Measurements from ENCODE around the gene MIA2. TPM values are rescaled to one million over a fixed set of nuclear protein-coding genes. Genes with fewer than 3 reads are reported as not detected.

The MIA2 gene
- total RNA-seq, 6 experiments from 2014 or later: 58.7 to 90.8 (median 73.6) TPM

DNA sequence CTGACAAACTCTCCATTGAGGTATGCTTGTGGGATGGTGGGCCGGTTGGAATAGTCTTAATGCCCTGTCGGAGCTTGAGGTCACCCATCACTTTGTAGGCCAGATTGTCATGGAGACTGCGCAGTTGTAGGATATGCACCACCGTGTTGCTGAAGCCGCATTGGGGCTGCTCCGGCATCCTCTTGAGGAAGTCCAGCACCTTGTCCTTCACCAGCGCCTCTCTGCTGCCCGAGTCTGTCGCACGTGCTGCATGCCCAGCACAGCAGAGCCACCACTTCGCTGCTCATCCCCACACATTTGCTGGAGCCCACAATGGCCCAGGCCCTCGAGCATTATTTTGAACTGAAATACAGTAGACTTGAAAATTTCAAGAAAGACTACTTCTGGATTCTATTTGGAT is 136.7 kb downstream of the MIA2 start:
- H3K27me3 ChIP-seq: no peaks in the 10 kb centered on the region
- no peak for DNase-seq
- no peaks in the 10 kb centered on the region for H3K4me1 ChIP-seq
- no peak overlapping the region for H3K4me3 ChIP-seq
- no peak for TF ChIP-seq POLR2A (IDR thresholded peaks at IDR 0.05)
- TF ChIP-seq, protein P1, sequence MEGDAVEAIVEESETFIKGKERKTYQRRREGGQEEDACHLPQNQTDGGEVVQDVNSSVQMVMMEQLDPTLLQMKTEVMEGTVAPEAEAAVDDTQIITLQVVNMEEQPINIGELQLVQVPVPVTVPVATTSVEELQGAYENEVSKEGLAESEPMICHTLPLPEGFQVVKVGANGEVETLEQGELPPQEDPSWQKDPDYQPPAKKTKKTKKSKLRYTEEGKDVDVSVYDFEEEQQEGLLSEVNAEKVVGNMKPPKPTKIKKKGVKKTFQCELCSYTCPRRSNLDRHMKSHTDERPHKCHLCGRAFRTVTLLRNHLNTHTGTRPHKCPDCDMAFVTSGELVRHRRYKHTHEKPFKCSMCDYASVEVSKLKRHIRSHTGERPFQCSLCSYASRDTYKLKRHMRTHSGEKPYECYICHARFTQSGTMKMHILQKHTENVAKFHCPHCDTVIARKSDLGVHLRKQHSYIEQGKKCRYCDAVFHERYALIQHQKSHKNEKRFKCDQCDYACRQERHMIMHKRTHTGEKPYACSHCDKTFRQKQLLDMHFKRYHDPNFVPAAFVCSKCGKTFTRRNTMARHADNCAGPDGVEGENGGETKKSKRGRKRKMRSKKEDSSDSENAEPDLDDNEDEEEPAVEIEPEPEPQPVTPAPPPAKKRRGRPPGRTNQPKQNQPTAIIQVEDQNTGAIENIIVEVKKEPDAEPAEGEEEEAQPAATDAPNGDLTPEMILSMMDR (IDR thresholded peaks at IDR 0.05): no peak
- H3K9me3 ChIP-seq: no peaks in the 10 kb centered on the region
- H3K27ac ChIP-seq: no peak overlapping the region
- H3K36me3 ChIP-seq: no peaks in the 10 kb centered on the region
- WGBS (ENCODE audit: insufficient coverage, low coverage, low lambda C conversion rate, missing lambda C conversion rate): 100% methylated on average over 3 of the region's 12 CpGs
- peak in 2 of 4 donors; percentile 10 for ATAC-seq
- intact Hi-C loops (cut with DNase I): no loop called here

DNA sequence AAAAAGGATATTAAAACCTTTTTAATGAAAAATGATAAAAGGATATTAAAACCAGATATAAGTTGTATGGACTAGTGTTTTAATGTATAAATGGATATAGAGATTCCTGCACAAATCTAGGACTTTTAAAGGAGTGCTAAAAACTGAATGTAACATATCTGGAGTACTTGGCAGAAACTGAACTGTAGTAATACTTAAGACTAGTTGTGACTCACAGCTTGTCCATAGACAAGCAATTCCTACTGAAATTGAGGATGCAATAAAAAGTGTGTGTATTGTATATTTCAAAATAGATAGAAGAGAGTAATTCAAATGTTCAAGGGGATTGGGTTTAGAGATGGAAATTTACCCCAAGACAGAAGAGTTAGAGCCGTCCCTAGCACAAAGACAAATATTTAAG is 138.9 kb downstream of the MIA2 start:
- no peak for ATAC-seq
- DNase-seq: no peak
- WGBS (ENCODE audit: insufficient coverage, low coverage, low lambda C conversion rate, missing lambda C conversion rate): 92% methylated on average over 1 of the region's 1 CpG
- Histone ChIP-seq H3K27ac (no peak overlapping the region), H3K4me3 (no peak overlapping the region), H3K27me3 (no peaks in the 10 kb centered on the region), H3K9me3 (no peaks in the 10 kb centered on the region), H3K4me1 (peaks cover 0 to 10% (median 0%) of the 10 kb centered on the region in 4 donors), H3K36me3 (no peaks in the 10 kb centered on the region)
- TF ChIP-seq, protein P1 (IDR thresholded peaks at IDR 0.05): no peak
- TF ChIP-seq POLR2A (IDR thresholded peaks at IDR 0.05): no peak
- intact Hi-C loops (cut with DNase I): no loop called here

DNA sequence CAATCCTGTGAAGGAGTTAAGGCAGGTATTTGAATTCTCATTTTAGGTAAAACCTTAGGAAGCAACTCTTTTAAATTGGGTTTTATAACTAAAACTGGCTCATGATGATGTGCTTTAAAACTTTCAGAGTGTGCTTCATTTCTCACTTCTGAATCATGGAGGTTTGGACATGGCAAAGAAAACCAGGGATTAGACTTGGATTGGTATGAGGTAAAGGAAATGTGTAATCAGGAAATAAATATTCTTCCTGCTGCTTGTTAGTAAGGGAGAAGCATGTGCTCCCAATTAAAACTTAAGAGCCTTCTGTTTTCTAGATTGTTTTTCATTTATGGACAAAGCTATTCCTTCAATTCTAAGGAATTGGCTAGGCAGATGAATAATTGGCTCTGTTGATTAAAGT is 141.1 kb downstream of the MIA2 start:
- ATAC-seq (peak in 1 of 4 donors; percentile 38), DNase-seq (no peak)
- Histone ChIP-seq H3K9me3 (no peaks in the 10 kb centered on the region), H3K27me3 (no peaks in the 10 kb centered on the region), H3K4me3 (no peak overlapping the region), H3K36me3 (no peaks in the 10 kb centered on the region), H3K27ac (no peak overlapping the region), H3K4me1 (peaks cover 0 to 13% (median 0%) of the 10 kb centered on the region in 4 donors)
- TF ChIP-seq, protein P1 (IDR thresholded peaks at IDR 0.05): no peak
- TF ChIP-seq POLR2A (IDR thresholded peaks at IDR 0.05): no peak
- intact Hi-C loops (cut with DNase I): no loop called here

DNA sequence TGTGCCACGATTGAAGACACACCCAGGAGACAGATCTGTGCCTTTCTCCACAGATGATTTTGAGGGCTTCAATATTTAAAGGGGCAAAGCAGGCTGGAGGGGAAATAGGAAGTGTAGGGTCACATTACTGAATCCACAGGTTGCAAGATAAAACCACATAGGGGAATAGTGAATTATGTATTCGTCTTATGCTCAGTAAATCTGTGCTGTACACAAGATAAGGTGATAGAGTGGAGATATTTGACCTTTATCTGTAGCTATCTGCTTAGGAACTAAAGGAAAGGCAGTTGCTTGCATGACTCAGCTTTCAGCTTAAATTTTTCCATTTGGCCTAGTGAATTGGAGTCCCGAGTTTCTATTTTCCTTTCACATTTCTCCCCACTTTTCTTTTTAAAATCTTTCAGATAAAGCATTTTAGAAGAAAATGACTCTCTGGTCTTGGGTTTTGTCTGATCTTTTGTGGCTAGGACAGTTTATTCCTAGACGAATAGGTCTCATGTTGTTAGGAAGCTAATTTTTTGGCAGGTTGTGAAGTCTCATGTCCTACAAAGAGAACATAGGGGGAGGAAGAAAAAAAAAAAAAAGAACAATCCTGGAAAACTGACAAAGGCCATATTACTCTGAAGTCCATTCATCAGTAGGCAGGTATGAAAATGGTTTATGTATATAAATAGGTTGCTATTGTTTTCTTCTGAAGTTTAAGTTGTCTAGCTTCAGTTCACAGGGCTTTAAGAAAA is 143.1 kb downstream of the MIA2 start:
- Histone ChIP-seq H3K27me3 (no peaks in the 10 kb centered on the region), H3K4me3 (no peak overlapping the region), H3K27ac (peak overlapping the region in 1 of 3 donors; percentile 31), H3K4me1 (peaks cover 0 to 13% (median 0%) of the 10 kb centered on the region in 4 donors), H3K36me3 (no peaks in the 10 kb centered on the region), H3K9me3 (no peaks in the 10 kb centered on the region)
- TF ChIP-seq, protein P1 (IDR thresholded peaks at IDR 0.05): no peak
- no peak for TF ChIP-seq POLR2A (IDR thresholded peaks at IDR 0.05)
- no peak for DNase-seq
- peak; percentile 41 to 72 (median 66) for ATAC-seq
- WGBS (ENCODE audit: insufficient coverage, low coverage, low lambda C conversion rate, missing lambda C conversion rate): 24% methylated on average over 4 of the region's 4 CpGs
- intact Hi-C loops (cut with DNase I): no loop called here

Measured in right lobe of liver (tissue), 6 donors.